Stimulated activated naive CD4-positive, alpha-beta T cell treated with Interleukin-2 at 50 U/mL for 16 hours (primary cell): ENCODE data around the gene CACNA2D2.

ENCODE experiments used
- DNase-seq: peaks from one replicate; lab custom pipeline; 2025; lab: John Stamatoyannopoulos, UW

Gene CACNA2D2

DNA sequence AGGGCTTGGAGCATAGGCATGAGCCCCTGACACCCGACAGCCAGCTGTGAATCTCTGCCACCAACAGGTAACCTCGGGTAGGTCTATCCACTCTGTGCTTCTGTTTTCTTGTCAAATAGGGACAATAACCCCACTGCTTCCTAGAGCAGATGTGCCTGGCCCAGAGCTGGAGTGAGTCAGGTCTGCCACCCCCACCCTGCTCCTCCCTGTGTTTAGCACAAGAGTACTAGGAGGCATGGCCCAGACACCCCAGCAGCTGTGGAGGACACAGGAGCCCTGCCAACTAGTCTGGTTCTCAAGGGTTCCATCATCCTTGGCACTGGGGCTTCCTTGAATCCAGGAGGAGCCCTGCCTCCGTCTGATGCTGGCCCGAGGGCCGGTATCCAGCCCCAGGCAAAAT is 110.4 kb downstream of the CACNA2D2 start:
- DNase-seq = no peak

GRCh38 chr3:50392101-50392715 is 111.2 kb downstream of the CACNA2D2 start:
- no peak for DNase-seq

- DNase-seq = no peak
Measured at GRCh38 chr3:50390508-50391224, 112.8 kb downstream of the CACNA2D2 start.

GRCh38 chr3:50389414-50389767 is 114.0 kb downstream of the CACNA2D2 start:
- no peak for DNase-seq

GRCh38 chr3:50388720-50389413 is 114.6 kb downstream of the CACNA2D2 start:
- no peak for DNase-seq

DNA sequence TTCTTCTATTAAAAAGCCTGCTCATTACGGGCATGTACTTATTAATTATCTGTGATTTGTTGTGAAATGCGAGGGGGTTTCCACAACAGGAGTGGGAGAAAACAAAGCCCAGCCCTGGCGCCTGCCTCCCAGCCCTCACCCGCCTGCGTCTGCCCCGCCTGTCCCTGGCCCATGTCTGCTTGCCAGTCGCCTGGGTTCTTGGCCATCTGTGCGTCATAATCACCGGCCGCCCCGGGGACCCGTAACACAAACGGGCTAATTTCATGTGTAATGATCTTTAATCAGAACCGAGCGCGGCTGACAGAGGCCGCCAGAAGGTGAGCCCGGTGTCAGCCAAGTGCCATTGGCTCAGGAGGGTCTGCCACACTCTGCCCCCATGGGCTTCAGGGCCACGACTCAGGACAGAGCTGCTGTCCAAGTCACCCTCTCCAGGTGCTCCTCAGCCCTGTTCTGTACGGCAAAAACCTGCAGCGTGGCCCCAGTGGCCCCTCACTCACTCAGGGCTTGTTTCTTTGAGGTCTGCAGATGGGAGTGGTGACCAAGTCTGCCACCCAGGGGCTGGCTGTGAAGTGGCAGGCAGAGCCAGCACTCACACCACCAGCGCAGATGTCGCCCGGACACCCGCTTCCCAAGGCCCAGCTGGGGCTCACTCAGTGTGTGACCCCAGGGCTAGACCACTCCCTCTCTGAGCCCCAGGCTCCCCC is 115.3 kb downstream of the CACNA2D2 start:
- DNase-seq = no peak

DNA sequence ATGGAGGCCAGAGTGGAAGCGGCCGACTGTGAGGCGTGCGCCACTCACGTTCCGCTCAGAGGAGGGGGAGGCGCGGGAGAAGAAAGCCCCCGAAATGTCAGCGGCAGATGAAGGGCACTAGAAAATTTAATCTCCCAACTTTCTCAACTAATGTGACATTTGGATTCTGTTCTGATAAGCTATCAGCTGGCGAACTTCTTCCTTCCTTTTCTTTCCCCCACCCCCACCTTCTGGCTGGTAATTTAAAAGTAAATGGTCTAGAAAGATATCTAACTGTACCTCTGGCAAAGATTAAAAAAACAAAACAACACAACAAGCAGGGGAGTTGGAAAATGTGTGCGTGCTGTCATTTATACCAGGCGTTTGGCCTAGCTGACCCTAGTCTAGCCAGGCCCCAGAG is 117.7 kb downstream of the CACNA2D2 start:
- DNase-seq = no peak

DNA sequence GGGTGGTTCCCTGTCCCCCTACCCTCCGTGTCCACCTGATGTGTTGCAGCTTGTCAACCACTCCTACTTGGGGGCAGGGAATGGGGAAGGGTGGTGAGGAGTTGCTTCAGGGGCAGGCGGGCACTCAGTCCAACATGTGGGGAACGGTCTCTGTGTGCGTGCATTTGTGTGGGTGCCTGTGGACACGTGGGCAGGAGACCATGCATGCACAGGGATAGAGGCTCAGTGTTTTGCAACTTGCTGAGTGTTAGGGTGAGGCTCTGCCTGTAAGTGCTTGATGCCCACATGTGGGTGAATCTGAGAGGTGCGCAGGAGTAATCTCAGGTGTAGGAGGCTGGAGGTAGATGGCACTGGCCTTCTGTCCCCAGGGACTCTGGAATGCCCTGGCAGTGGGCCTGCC is 119.7 kb downstream of the CACNA2D2 start:
- DNase-seq = no peak

DNA sequence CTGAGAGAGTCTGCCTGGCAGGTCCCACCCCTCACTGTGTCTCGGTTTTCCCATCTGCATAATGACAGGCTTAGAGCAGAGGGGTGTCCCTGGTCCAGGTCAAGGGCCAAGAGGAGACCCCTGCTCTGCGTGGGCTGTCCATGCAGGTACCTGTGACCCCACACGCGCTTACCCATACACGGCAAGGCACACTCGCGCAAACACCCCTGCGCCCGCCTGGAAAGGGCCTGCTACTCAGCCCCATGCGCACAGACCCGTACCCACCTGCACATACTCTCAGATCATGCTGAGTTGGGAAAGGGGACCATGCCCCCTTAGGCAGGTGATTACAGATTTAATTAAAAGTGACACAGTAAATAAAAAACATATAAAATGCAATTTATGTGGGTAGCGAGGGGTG is 120.7 kb downstream of the CACNA2D2 start:
- no peak for DNase-seq

- no peak for DNase-seq
Measured at GRCh38 chr3:50381383-50381782, 122.1 kb downstream of the CACNA2D2 start.

DNA sequence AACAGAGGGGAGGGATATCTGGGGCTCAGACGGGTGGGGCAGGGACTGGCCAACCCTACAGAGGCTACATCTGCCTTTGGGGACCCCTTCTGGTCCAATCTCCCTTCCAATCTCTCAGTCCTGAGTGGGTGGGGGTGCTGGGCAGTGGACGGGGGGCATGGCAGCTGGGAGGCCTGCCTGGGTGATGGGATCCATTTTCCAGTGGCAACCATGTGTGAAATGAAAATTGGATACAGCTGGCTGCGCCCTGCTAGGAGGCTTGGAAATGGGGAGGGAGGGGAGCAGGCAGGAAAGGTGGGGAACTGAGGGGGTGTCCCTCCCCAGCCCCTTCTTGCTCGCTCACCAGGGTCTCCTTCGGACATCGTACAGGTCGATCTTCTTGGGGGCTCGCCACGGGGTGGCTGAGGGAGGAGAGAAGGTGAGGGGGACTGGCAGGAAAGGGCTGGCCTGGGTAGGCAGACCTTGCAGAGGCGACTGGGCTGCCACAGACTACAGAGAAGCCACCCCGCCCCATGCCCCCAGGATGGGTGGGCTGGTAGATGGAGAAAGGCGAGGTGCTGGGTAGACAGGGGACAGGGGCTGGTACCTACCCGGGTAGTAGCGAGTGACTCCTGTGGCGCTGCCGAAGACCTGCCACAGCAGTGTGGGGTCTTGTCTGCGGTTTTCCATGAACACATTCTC is 122.9 kb downstream of the CACNA2D2 start:
- no peak for DNase-seq

- no peak for DNase-seq
Measured at GRCh38 chr3:50378757-50379156, 124.7 kb downstream of the CACNA2D2 start.

- DNase-seq = no peak
Measured at GRCh38 chr3:50378024-50378423, 125.4 kb downstream of the CACNA2D2 start.

- DNase-seq = no peak
Measured at GRCh38 chr3:50375258-50375931, 128.0 kb downstream of the CACNA2D2 start.

GRCh38 chr3:50374363-50375257 is 128.8 kb downstream of the CACNA2D2 start:
- no peak for DNase-seq

DNA sequence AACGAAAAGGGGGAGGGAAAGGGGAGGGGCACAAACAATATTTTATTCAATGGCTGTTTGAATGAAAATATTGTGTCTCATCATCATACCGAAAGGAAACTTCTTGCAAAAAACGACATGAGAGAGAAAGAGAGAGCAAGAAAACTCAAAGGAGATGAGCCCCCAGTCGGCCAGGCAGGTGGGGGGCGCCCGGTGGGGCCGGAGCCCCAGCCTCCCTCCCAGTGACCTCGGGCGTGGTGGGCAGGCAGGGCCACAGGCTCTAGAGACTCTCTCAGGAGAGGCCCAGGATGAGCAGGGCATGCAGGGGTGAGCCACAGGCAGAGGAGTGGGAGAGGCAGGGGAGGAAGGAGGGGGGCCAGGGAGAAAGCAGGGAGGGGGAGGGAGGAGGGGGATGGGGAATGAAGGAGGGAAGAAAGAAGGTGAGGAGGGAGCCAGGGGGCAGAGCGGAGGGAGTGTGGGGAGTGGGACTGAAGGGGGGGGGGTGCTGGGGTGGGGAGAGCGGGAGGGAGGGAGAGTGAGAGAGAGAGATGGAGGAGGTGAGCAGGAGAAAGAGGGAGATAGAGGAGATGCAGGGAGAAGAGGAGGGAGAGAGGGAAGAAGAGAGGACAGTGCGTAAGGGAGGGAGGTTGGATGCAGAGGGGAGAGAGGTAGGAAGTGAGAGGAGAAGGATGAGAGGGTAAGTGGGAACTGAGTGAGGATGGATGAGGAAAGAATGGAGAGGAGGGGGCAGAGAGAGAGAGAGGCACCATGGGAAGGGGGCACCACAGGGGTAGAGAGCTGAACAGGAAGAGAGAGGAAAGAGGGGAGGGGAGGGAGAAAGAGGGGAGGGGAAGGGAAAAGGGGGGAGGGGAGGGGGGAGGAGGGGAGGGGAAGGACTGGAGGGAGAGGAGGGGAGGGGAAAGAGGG is 130.0 kb downstream of the CACNA2D2 start:
- DNase-seq = no peak

GRCh38 chr3:50372349-50372748 is 131.1 kb downstream of the CACNA2D2 start:
- no peak for DNase-seq

DNA sequence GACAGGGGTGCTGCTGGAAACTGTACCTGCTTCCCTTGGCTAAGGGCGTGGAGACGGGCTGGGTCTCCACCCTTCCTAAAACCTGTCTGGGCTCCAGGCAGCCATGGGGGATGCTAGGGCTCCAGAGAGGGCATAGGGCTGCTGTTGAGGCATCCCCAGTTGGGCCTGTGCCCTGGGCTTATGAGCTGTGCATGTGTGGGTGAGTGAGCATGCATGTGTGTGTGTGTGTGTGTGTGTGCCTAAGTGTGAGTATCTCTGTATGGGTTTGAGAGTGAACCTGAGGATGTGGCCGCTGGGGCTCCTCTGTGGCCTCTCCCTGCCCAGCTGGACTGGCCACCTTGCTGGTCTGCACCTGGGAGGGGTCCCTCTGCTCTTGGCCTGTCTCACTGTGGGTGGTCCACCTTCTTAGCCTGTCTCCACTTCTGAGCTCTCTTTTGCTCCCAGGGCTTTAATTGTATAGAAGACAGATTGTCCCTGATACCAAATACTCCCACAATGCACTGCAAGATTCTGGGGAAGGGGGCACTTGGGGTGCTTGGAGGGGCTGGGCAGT is 132.2 kb downstream of the CACNA2D2 start:
- DNase-seq = no peak

DNA sequence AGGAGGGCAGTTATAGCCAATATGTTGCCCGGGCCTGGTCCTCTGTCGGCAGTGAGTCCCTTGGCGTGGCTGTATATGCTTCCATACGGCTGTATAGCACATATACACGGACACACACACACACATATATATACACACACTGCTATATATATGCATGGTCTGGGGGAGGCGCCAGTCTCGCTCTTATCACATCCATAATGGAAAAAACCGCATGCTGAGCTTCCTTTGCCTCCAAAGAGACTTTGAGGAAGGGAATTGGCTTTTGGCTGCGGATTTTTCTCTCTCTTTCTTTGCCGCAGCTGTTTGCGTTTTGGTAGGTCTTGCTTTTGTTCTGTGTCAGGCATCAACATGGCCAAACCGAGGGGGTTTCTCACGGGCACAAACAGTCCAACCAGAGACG is 132.8 kb downstream of the CACNA2D2 start:
- DNase-seq = no peak
